WTC11 (cell line): Measurements from ENCODE around the gene NSG1. TPM values are rescaled to one million over a fixed set of nuclear protein-coding genes. Genes with fewer than 3 reads are reported as not detected.

ENCODE experiments used
- ATAC-seq: fragments of 200-7000 bp; cut with Tn5 transposase; 2 replicates; pipeline ENCODE4 v1.10.0; 2021; ENCODE audit warnings: mild to moderate bottlenecking, moderate library complexity
- CTCF ChIA-PET: fragments of 300-600 bp; sonication (Branson Sonifier 250); formaldehyde crosslinking; loops from one replicate; lab custom pipeline; 2021; ENCODE audit warnings: antibody characterized with exemption; lab: Charles Lee
- POLR2A ChIA-PET: fragments of 350-600 bp; sonication (Branson Sonifier 250); formaldehyde crosslinking; loops from one replicate; lab custom pipeline; 2021; ENCODE audit warnings: antibody characterized with exemption; lab: Charles Lee
- DNase-seq: peaks from one replicate; pipeline ENCODE4 v3.0.0; 2021; ENCODE audit warnings: low spot score
- H3K27ac Mint-ChIP-seq: 2 replicates; pipeline ENCODE4 v1.8.0; 2021; ENCODE audit warnings: mixed read lengths
- H3K27me3 Mint-ChIP-seq: 2 replicates; pipeline ENCODE4 v1.8.0; 2021; ENCODE audit warnings: low read depth, mild to moderate bottlenecking, moderate library complexity, mixed read lengths
- H3K36me3 Mint-ChIP-seq: 2 replicates; pipeline ENCODE4 v1.8.0; 2021; ENCODE audit warnings: mixed read lengths
- H3K4me1 Mint-ChIP-seq: 2 replicates; pipeline ENCODE4 v1.8.0; 2022; ENCODE audit warnings: mixed read lengths
- H3K4me3 Mint-ChIP-seq: 2 replicates; pipeline ENCODE4 v1.8.0; 2021; ENCODE audit warnings: mild to moderate bottlenecking, moderate library complexity, mixed read lengths
- H3K9me3 Mint-ChIP-seq: 2 replicates; pipeline ENCODE4 v1.8.0; 2021; ENCODE audit warnings: mixed read lengths
- ARID4B ChIP-seq: sonication (generic); formaldehyde crosslinking; IDR thresholded peaks from 2 replicates; pipeline ENCODE4 v1.8.0; 2023; ENCODE audit warnings: missing genetic modification reagents, mild to moderate bottlenecking, borderline replicate concordance
- CREM ChIP-seq: sonication (generic); formaldehyde crosslinking; IDR thresholded peaks from 2 replicates; pipeline ENCODE4 v1.8.1; 2022; ENCODE audit warnings: mild to moderate bottlenecking, missing genetic modification reagents, moderate library complexity
- E2F1 ChIP-seq: sonication (generic); formaldehyde crosslinking; IDR thresholded peaks from 2 replicates; pipeline ENCODE4 v1.8.0; 2022; ENCODE audit warnings: mild to moderate bottlenecking, missing genetic modification reagents
- EMX1 ChIP-seq: fragments of 250-450 bp; sonication (Bioruptor Pico); IDR thresholded peaks from 2 replicates; pipeline ENCODE4 v1.8.0; 2021; ENCODE audit warnings: mild to moderate bottlenecking
- ESRRA ChIP-seq: sonication (generic); formaldehyde crosslinking; IDR thresholded peaks from 2 replicates; pipeline ENCODE4 v1.8.1; 2022; ENCODE audit warnings: mild to moderate bottlenecking, missing genetic modification reagents, borderline replicate concordance
- GRHL2 ChIP-seq: fragments of 250-450 bp; sonication (Bioruptor Pico); IDR thresholded peaks from 2 replicates; pipeline ENCODE4 v1.8.0; 2022; ENCODE audit warnings: mild to moderate bottlenecking, moderate library complexity; ENCODE audit not compliant: insufficient replicate concordance, severe bottlenecking
- RELA ChIP-seq: sonication (generic); formaldehyde crosslinking; IDR thresholded peaks from 2 replicates; pipeline ENCODE4 v1.8.1; 2022; ENCODE audit warnings: missing genetic modification reagents, mild to moderate bottlenecking, borderline replicate concordance
- TCF7 ChIP-seq: sonication (generic); formaldehyde crosslinking; IDR thresholded peaks from 2 replicates; pipeline ENCODE4 v1.8.0; 2022; ENCODE audit warnings: mild to moderate bottlenecking, low read depth, missing genetic modification reagents, moderate library complexity
- TP53 ChIP-seq: sonication (generic); formaldehyde crosslinking; IDR thresholded peaks from 2 replicates; pipeline ENCODE4 v1.8.1; 2023; ENCODE audit warnings: mild to moderate bottlenecking, missing genetic modification reagents
- ZNF121 ChIP-seq: sonication (generic); formaldehyde crosslinking; IDR thresholded peaks from 2 replicates; pipeline ENCODE4 v1.8.0; 2023; ENCODE audit warnings: missing genetic modification reagents
- ZNF232 ChIP-seq: sonication (generic); formaldehyde crosslinking; IDR thresholded peaks from 2 replicates; pipeline ENCODE4 v1.8.0; 2022; ENCODE audit warnings: mild to moderate bottlenecking, missing genetic modification reagents
- ZNF416 ChIP-seq: fragments of 250-450 bp; sonication (Bioruptor Pico); IDR thresholded peaks from 2 replicates; pipeline ENCODE4 v1.9.0; 2021; ENCODE audit warnings: mild to moderate bottlenecking, inconsistent platforms
- ZNF671 ChIP-seq: fragments of 250-450 bp; sonication (Bioruptor Pico); IDR thresholded peaks from 2 replicates; pipeline ENCODE4 v1.8.0; 2021; ENCODE audit warnings: mild to moderate bottlenecking
- total RNA-seq: library from RNA; stranded (reverse); gene quantifications from 3 replicates; pipeline ENCODE4 v1.2.3, GENCODE V29; 2021
- TF ChIP-seq, protein P1 (sequence below): sonication (generic); formaldehyde crosslinking; IDR thresholded peaks from 2 replicates; pipeline ENCODE4 v1.8.0; 2023; ENCODE audit warnings: mild to moderate bottlenecking, missing genetic modification reagents
- TF ChIP-seq, protein P2 (sequence below): fragments of 250-450 bp; sonication (Bioruptor Pico); IDR thresholded peaks from 2 replicates; pipeline ENCODE4 v1.9.0; 2021; ENCODE audit warnings: mild to moderate bottlenecking, borderline replicate concordance
- TF ChIP-seq, protein P3 (sequence below): fragments of 250-450 bp; sonication (Bioruptor Pico); IDR thresholded peaks from 2 replicates; pipeline ENCODE4 v1.9.0; 2021; ENCODE audit warnings: mild to moderate bottlenecking
- TF ChIP-seq, protein P4 (sequence below): sonication (generic); formaldehyde crosslinking; IDR thresholded peaks from 2 replicates; pipeline ENCODE4 v1.8.0; 2022; ENCODE audit warnings: mild to moderate bottlenecking, missing genetic modification reagents

Gene NSG1
- total RNA-seq, 1 experiment from 2014 or later = 24.2 TPM

GRCh38 chr4:4358093-4358854 is 28.6 kb upstream of the NSG1 start:
- no peaks in the 10 kb centered on the region for H3K9me3 Mint-ChIP-seq
- no peak overlapping the region for H3K27ac Mint-ChIP-seq
- H3K36me3 Mint-ChIP-seq = no peaks in the 10 kb centered on the region
- ChIA-PET CTCF (no interaction called here), POLR2A (interaction anchor here (0.5 kb wide), 1 partner anchor 818 kb away, joined by 3 read pairs; no protein-coding TSS in a partner anchor)
- peaks cover 11% of the 10 kb centered on the region for H3K27me3 Mint-ChIP-seq
- no peak overlapping the region for H3K4me3 Mint-ChIP-seq
- TF ChIP-seq CREM (CRISPR knock-in tag) (no peak), ARID4B (no peak), E2F1 (CRISPR knock-in tag) (no peak), ZNF121 (no peak), ZNF416 (CRISPR knock-in tag) (no peak), TCF7 (CRISPR knock-in tag) (no peak), EMX1 (CRISPR knock-in tag) (no peak), RELA (CRISPR knock-in tag) (no peak), ZNF671 (no peak), ESRRA (no peak), GRHL2 (CRISPR knock-in tag) (no peak), TP53 (no peak), ZNF232 (CRISPR knock-in tag) (no peak)
- TF ChIP-seq, protein P1, sequence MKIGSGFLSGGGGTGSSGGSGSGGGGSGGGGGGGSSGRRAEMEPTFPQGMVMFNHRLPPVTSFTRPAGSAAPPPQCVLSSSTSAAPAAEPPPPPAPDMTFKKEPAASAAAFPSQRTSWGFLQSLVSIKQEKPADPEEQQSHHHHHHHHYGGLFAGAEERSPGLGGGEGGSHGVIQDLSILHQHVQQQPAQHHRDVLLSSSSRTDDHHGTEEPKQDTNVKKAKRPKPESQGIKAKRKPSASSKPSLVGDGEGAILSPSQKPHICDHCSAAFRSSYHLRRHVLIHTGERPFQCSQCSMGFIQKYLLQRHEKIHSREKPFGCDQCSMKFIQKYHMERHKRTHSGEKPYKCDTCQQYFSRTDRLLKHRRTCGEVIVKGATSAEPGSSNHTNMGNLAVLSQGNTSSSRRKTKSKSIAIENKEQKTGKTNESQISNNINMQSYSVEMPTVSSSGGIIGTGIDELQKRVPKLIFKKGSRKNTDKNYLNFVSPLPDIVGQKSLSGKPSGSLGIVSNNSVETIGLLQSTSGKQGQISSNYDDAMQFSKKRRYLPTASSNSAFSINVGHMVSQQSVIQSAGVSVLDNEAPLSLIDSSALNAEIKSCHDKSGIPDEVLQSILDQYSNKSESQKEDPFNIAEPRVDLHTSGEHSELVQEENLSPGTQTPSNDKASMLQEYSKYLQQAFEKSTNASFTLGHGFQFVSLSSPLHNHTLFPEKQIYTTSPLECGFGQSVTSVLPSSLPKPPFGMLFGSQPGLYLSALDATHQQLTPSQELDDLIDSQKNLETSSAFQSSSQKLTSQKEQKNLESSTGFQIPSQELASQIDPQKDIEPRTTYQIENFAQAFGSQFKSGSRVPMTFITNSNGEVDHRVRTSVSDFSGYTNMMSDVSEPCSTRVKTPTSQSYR = no peak
- TF ChIP-seq, protein P2, sequence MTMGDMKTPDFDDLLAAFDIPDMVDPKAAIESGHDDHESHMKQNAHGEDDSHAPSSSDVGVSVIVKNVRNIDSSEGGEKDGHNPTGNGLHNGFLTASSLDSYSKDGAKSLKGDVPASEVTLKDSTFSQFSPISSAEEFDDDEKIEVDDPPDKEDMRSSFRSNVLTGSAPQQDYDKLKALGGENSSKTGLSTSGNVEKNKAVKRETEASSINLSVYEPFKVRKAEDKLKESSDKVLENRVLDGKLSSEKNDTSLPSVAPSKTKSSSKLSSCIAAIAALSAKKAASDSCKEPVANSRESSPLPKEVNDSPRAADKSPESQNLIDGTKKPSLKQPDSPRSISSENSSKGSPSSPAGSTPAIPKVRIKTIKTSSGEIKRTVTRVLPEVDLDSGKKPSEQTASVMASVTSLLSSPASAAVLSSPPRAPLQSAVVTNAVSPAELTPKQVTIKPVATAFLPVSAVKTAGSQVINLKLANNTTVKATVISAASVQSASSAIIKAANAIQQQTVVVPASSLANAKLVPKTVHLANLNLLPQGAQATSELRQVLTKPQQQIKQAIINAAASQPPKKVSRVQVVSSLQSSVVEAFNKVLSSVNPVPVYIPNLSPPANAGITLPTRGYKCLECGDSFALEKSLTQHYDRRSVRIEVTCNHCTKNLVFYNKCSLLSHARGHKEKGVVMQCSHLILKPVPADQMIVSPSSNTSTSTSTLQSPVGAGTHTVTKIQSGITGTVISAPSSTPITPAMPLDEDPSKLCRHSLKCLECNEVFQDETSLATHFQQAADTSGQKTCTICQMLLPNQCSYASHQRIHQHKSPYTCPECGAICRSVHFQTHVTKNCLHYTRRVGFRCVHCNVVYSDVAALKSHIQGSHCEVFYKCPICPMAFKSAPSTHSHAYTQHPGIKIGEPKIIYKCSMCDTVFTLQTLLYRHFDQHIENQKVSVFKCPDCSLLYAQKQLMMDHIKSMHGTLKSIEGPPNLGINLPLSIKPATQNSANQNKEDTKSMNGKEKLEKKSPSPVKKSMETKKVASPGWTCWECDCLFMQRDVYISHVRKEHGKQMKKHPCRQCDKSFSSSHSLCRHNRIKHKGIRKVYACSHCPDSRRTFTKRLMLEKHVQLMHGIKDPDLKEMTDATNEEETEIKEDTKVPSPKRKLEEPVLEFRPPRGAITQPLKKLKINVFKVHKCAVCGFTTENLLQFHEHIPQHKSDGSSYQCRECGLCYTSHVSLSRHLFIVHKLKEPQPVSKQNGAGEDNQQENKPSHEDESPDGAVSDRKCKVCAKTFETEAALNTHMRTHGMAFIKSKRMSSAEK (CRISPR knock-in tag) = no peak
- TF ChIP-seq, protein P3, sequence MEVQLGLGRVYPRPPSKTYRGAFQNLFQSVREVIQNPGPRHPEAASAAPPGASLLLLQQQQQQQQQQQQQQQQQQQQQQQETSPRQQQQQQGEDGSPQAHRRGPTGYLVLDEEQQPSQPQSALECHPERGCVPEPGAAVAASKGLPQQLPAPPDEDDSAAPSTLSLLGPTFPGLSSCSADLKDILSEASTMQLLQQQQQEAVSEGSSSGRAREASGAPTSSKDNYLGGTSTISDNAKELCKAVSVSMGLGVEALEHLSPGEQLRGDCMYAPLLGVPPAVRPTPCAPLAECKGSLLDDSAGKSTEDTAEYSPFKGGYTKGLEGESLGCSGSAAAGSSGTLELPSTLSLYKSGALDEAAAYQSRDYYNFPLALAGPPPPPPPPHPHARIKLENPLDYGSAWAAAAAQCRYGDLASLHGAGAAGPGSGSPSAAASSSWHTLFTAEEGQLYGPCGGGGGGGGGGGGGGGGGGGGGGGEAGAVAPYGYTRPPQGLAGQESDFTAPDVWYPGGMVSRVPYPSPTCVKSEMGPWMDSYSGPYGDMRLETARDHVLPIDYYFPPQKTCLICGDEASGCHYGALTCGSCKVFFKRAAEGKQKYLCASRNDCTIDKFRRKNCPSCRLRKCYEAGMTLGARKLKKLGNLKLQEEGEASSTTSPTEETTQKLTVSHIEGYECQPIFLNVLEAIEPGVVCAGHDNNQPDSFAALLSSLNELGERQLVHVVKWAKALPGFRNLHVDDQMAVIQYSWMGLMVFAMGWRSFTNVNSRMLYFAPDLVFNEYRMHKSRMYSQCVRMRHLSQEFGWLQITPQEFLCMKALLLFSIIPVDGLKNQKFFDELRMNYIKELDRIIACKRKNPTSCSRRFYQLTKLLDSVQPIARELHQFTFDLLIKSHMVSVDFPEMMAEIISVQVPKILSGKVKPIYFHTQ (CRISPR knock-in tag) = no peak
- TF ChIP-seq, protein P4, sequence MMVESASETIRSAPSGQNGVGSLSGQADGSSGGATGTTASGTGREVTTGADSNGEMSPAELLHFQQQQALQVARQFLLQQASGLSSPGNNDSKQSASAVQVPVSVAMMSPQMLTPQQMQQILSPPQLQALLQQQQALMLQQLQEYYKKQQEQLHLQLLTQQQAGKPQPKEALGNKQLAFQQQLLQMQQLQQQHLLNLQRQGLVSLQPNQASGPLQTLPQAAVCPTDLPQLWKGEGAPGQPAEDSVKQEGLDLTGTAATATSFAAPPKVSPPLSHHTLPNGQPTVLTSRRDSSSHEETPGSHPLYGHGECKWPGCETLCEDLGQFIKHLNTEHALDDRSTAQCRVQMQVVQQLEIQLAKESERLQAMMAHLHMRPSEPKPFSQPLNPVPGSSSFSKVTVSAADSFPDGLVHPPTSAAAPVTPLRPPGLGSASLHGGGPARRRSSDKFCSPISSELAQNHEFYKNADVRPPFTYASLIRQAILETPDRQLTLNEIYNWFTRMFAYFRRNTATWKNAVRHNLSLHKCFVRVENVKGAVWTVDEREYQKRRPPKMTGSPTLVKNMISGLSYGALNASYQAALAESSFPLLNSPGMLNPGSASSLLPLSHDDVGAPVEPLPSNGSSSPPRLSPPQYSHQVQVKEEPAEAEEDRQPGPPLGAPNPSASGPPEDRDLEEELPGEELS (CRISPR knock-in tag) = no peak
- DNase-seq (no peak), ATAC-seq (no peak)
- H3K4me1 Mint-ChIP-seq = 0 out of 2 replicates have a peak, but pooled peaks cover 2% of the 10 kb centered on the region
